CD4-positive, alpha-beta T cell treated with Interleukin-17A for 1 hour (primary cell): ENCODE data around the gene SMIM36.
"Not testable (repeated sequence)": the region's sequence is repeated elsewhere in the genome, so short reads cannot be mapped to it uniquely, and the experiment has no call there.

Experiments used
- DNase-seq: peaks from one replicate; pipeline ENCODE4 v3.0.0-alpha.2; 2020

SMIM36 gene

GRCh38 chr17:55500103-55500502, 11.1 kb downstream of the SMIM36 start:
- no peak for DNase-seq

- DNase-seq, result no peak
Measured at GRCh38 chr17:55496094-55496881, 15.0 kb downstream of the SMIM36 start.

- no peak for DNase-seq
Measured at GRCh38 chr17:55495239-55495638, 16.0 kb downstream of the SMIM36 start.

- no peak for DNase-seq
Measured at GRCh38 chr17:55492781-55493341, 18.4 kb downstream of the SMIM36 start.

DNA sequence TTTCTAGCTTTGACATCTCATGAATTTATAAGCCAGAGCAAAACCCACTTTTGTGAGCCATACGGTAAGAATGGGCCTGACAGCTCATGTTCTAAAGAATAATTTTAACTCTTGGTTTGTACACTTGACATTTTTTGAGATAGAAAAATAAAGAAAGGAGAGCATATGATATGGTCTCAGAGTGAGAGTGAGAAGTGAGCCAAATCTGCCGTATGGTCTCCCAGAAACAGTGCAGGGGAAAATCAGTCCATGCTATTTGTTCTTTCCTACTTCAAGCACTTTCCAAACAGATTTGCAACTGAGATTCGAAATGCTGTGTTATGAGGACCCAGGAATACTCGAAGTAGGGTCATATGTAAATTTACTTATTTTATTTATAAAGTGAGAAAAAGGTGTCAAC, 20.9 kb downstream of the SMIM36 start:
- no peak for DNase-seq

DNA sequence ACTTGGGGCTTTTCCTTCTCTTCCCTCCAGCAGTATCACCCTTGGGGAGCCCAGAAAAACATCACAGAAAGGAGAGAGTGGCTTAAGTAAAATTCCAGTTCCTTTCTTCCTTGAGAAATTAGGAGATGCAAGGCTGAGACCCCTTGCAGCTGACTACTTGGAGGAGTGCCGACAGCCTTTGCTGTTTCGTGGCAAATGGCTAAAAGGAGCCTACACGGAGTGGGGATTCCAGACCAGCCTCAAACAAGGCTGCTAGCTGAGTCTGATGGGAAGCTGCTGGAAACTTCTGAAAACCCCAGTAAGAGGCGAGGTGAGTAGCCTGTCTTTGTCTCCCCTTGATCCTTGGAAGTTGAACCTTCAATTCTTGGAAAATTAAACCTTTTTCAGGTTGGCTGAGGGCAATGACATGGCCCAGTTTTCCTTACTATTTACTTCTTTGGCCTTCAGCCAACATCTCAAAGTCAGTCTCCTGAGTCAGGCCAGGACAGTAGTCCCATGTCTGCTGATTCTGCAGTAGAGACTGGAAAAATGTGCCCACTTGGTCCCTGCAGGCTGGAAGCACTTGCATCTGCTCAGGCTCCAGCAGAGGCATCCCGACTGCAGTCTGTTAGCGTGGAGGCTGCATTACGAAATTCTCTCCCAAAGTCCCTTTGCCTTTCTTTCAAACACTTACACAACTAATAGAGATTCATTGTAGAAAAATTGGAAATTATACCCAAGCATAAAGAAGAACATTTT, 23.4 kb downstream of the SMIM36 start:
- no peak for DNase-seq

- DNase-seq, result no peak
Measured at GRCh38 chr17:55484575-55484974, 26.7 kb downstream of the SMIM36 start.

DNA sequence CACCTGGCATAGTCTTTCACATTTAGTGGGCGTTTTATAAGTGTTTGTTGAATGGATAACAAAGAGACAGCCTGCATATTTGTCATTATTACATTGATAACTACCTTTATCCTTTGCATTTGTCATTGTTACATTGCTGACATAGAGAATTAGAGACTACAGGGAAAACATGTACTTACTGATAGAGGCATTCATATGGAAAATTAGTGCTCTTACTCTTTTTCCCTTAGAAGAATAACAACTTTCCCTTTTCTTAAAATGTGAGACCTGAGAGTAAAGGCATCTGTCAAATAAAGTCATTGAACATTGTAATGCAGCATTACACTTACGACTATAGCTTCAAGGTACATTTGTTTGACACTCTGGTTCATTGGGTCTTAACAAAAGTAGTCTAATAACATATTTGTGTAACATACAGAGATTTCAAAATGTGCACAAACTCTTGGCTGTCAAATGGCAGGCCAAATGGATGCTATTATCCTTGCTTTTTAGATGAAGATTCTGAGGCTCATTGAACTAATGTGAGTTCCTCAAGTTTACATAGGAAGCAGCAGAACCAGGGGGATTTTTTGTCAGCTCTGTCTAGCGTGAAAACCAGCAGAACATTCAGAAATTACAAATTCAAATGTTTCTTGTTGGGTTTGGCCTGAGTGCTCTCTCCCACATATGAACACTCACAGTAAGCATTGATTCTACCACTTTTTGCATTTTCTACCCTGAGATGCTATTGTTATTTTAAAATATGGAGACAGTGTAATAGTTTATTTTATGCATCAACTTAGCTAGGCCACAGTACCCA, 28.5 kb downstream of the SMIM36 start:
- no peak for DNase-seq

- DNase-seq, result no peak
Measured at GRCh38 chr17:55480631-55481315, 30.5 kb downstream of the SMIM36 start.

GRCh38 chr17:55479903-55480302, 31.3 kb downstream of the SMIM36 start:
- DNase-seq, result no peak

DNA sequence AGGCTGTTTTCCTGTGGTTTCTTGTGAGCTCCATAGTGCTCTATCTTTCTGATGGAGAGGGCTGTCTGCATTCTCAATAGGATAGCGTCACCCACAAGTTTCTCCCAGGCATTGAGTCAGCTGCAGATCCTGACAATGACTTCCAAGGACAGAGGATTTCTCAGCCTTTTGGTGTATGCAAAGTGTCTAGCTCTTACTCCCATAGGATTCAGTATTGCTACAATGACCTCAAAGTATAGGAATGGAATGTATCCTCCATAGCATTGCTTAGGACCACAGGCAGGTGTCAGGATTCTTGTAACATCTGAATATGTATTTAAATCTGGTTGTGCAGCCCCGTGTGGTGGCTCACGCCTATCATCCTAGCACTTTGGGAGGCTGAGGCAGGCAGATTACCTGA, 32.3 kb downstream of the SMIM36 start:
- no peak for DNase-seq

GRCh38 chr17:55466671-55467070, 44.6 kb downstream of the SMIM36 start:
- DNase-seq, result no peak

- not testable (repeated sequence) for DNase-seq
Measured at GRCh38 chr17:55465771-55466170, 45.5 kb downstream of the SMIM36 start.

DNA sequence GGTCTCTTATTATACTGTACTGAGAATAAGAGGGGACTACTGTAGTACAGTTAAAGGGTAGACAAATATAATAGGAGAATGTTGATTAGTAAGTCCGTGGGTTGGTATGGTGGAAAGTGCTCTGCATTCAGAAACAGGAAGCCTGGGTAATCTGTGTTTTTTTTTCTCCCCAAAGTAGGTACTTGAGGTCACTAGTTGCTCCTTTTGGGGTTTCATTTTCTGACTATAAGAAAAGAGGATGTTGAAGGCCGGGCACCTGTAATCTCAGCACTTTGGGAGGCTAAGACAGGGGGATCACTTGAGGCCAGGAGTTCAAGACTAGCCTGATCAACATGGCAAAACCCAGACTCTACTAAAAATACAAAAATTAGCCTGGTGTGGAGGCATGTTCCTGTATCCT, 47.7 kb downstream of the SMIM36 start:
- no peak for DNase-seq

DNA sequence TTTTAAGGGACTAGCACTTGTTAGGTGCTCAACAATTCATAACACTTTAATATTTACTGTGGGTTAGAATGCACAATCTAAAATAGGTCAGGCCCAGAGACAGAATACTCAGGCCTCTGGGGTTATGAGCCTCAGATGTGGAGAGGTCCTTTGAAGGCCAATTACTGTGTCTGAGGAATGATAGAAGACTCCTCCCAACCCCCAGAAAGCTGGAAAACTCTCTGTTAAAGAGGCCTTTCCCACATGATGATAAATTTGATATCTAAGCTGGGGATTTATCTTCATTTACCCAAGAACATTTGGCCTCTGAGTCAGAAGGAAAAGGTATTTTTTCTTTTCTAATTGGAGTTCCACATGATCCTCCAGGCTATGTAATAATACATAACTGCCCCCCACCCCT, 48.5 kb downstream of the SMIM36 start:
- DNase-seq, result no peak

- DNase-seq, result no peak
Measured at GRCh38 chr17:55462234-55462633, 49.0 kb downstream of the SMIM36 start.

GRCh38 chr17:55458978-55459377, 52.3 kb downstream of the SMIM36 start:
- DNase-seq, result no peak

DNA sequence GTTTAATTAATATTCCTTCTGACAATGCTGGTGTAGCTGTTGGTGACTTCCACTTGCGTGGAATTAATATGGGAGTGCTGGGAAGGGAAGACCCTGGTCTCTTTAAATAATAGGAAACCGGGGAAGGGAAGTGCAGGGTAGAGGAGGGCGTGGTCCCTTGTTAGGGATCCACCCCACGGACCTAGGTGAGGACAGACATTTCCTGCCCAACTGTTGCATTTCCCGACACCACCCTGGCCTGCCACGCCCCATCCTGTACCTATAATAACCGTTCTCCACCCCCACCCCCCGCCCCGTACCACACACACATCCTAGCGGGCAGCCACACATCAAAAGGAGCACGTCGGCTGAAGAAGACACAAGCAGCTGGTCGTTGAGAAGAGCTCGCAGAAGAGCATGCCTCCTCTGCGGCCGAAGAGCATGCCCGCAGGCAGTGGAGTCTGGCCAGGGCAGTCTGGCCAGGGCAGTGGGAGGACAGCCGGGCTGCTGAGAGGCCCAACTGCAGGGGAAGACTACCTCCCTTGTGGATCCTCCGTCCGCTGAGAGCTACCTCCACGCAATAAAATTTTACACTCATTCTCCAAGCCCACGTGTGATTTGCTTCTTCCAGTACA, 52.9 kb downstream of the SMIM36 start:
- DNase-seq, result no peak

- no peak for DNase-seq
Measured at GRCh38 chr17:55456307-55457240, 54.7 kb downstream of the SMIM36 start.

GRCh38 chr17:55454906-55455474, 56.3 kb downstream of the SMIM36 start:
- no peak for DNase-seq
